ENCODE results near the gene PLOD2.

The PLOD2 gene

GRCh38 chr3:146035366-146035765 is 125.6 kb downstream of the PLOD2 start:
- no peak for FAIRE-seq

GRCh38 chr3:146033950-146034349 is 127.0 kb downstream of the PLOD2 start:
- no peak for FAIRE-seq

- FAIRE-seq, result peak; percentile 53
These were observed 134.4 kb downstream of the PLOD2 start for GRCh38 chr3:146026547-146026946.

- no peak for FAIRE-seq
These were observed 136.7 kb downstream of the PLOD2 start for GRCh38 chr3:146024260-146024659.

- no peak for FAIRE-seq
These were observed 140.0 kb downstream of the PLOD2 start for GRCh38 chr3:146020969-146021368.

- no peak for FAIRE-seq
These were observed 141.5 kb downstream of the PLOD2 start for GRCh38 chr3:146019508-146019907.
